ENCODE data around the gene NTRK1.

DNA sequence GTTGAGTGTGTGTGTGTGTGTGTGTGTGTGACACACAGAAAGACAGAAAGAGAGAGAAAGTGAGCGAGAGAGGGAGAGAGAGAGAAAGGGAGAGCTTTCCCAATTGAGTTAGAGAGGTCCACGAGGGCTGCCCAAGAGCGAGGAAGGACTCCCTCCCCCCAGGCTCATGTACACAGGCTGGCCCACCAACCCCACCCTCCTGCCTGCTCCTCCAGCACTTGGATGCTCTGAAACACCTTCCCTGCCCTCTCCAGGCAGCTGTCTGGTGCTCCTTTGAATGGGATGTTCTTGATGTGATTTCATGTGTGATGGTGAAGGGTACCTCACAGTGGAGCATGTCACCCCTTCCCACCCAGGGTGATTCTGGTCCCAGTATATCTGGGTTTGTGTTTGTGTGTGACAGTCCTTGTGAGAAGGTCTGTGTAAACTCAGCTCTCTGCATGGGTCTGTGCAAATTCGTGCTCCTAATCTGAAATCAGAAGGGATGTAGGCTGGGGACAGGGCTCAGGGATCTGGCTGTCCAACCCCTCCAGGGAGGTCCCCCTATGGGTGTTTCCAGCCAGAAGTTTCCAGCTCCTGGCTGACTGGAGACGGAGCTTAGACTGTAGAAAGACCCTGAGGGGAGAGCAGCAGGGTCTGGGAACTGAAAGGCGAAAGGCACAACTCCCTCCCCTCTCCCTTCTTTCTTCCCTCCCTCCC, 26.1 kb downstream of the NTRK1 start:
- TF ChIP-seq, protein P1, sequence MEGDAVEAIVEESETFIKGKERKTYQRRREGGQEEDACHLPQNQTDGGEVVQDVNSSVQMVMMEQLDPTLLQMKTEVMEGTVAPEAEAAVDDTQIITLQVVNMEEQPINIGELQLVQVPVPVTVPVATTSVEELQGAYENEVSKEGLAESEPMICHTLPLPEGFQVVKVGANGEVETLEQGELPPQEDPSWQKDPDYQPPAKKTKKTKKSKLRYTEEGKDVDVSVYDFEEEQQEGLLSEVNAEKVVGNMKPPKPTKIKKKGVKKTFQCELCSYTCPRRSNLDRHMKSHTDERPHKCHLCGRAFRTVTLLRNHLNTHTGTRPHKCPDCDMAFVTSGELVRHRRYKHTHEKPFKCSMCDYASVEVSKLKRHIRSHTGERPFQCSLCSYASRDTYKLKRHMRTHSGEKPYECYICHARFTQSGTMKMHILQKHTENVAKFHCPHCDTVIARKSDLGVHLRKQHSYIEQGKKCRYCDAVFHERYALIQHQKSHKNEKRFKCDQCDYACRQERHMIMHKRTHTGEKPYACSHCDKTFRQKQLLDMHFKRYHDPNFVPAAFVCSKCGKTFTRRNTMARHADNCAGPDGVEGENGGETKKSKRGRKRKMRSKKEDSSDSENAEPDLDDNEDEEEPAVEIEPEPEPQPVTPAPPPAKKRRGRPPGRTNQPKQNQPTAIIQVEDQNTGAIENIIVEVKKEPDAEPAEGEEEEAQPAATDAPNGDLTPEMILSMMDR (IDR thresholded peaks at IDR 0.05), result no peak
- TF ChIP-seq EZH2 (IDR thresholded peaks at IDR 0.05; ENCODE audit: borderline replicate concordance, insufficient read depth, low read depth, low read length, poor library complexity, severe bottlenecking), result no peak

Measured in B cell (primary cell).